ENCODE measurements around the gene NEK7. TPM values are rescaled to one million over a fixed set of nuclear protein-coding genes. Genes with fewer than 3 reads are reported as not detected.
"Not testable (repeated sequence)": the region's sequence is repeated elsewhere in the genome, so short reads cannot be mapped to it uniquely, and the experiment has no call there.

Gene NEK7
- total RNA-seq, 1 donor from 2014 or later = 44.9 TPM

GRCh38 chr1:198128533-198128932 is 28.3 kb upstream of the NEK7 start:
- Mint-ChIP-seq H3K4me1 (ENCODE audit: unreplicated experiment) (no peaks in the 10 kb centered on the region), H3K4me3 (ENCODE audit: unreplicated experiment) (no peak overlapping the region)

GRCh38 chr1:198130053-198130452 is 26.7 kb upstream of the NEK7 start:
- DNase-seq (ENCODE audit: low spot score); H3K9me3 Mint-ChIP-seq (ENCODE audit: unreplicated experiment); H3K4me1 Mint-ChIP-seq (ENCODE audit: unreplicated experiment); H3K27ac Mint-ChIP-seq (ENCODE audit: unreplicated experiment); H3K4me3 Mint-ChIP-seq (ENCODE audit: unreplicated experiment); H3K27me3 Mint-ChIP-seq (ENCODE audit: unreplicated experiment); H3K36me3 Mint-ChIP-seq (ENCODE audit: low read depth, unreplicated experiment): not testable (repeated sequence)

More at GRCh38 chr1:198128533-198128932, 28.3 kb upstream of the NEK7 start:
- Mint-ChIP-seq H3K9me3 (ENCODE audit: unreplicated experiment) (no peaks in the 10 kb centered on the region), H3K27me3 (ENCODE audit: unreplicated experiment) (no peaks in the 10 kb centered on the region), H3K36me3 (ENCODE audit: low read depth, unreplicated experiment) (no peaks in the 10 kb centered on the region), H3K27ac (ENCODE audit: unreplicated experiment) (no peak overlapping the region)
- no peak for TF ChIP-seq CTCF (IDR thresholded peaks at IDR 0.05; ENCODE audit: unreplicated experiment)
- no peak for DNase-seq (ENCODE audit: low spot score)

- Mint-ChIP-seq H3K9me3 (ENCODE audit: unreplicated experiment) (no peaks in the 10 kb centered on the region), H3K36me3 (ENCODE audit: low read depth, unreplicated experiment) (no peaks in the 10 kb centered on the region), H3K4me3 (ENCODE audit: unreplicated experiment) (no peak overlapping the region), H3K27ac (ENCODE audit: unreplicated experiment) (no peak overlapping the region), H3K4me1 (ENCODE audit: unreplicated experiment) (no peaks in the 10 kb centered on the region), H3K27me3 (ENCODE audit: unreplicated experiment) (no peaks in the 10 kb centered on the region)
- no peak for DNase-seq (ENCODE audit: low spot score)
- no peak for TF ChIP-seq CTCF (IDR thresholded peaks at IDR 0.05; ENCODE audit: unreplicated experiment)
Measured at GRCh38 chr1:198132060-198132781, 24.6 kb upstream of the NEK7 start.

GRCh38 chr1:198134252-198134651 is 22.5 kb upstream of the NEK7 start:
- Mint-ChIP-seq H3K4me3 (ENCODE audit: unreplicated experiment) (no peak overlapping the region), H3K36me3 (ENCODE audit: low read depth, unreplicated experiment) (no peaks in the 10 kb centered on the region), H3K4me1 (ENCODE audit: unreplicated experiment) (no peaks in the 10 kb centered on the region), H3K27ac (ENCODE audit: unreplicated experiment) (no peak overlapping the region), H3K27me3 (ENCODE audit: unreplicated experiment) (no peaks in the 10 kb centered on the region), H3K9me3 (ENCODE audit: unreplicated experiment) (no peaks in the 10 kb centered on the region)
- no peak for TF ChIP-seq CTCF (IDR thresholded peaks at IDR 0.05; ENCODE audit: unreplicated experiment)
- DNase-seq (ENCODE audit: low spot score) = no peak

GRCh38 chr1:198135366-198135765 is 21.4 kb upstream of the NEK7 start:
- Mint-ChIP-seq H3K4me1 (ENCODE audit: unreplicated experiment) (no peaks in the 10 kb centered on the region), H3K4me3 (ENCODE audit: unreplicated experiment) (no peak overlapping the region), H3K27ac (ENCODE audit: unreplicated experiment) (no peak overlapping the region), H3K36me3 (ENCODE audit: low read depth, unreplicated experiment) (no peaks in the 10 kb centered on the region), H3K27me3 (ENCODE audit: unreplicated experiment) (no peaks in the 10 kb centered on the region), H3K9me3 (ENCODE audit: unreplicated experiment) (no peaks in the 10 kb centered on the region)
- TF ChIP-seq CTCF (IDR thresholded peaks at IDR 0.05; ENCODE audit: unreplicated experiment) = no peak
- DNase-seq (ENCODE audit: low spot score) = no peak

Data from endothelial cell (in vitro differentiated cells).